Keratinocyte (primary cell): ENCODE measurements around the gene TRAT1. TPM values are rescaled to one million over a fixed set of nuclear protein-coding genes. Genes with fewer than 3 reads are reported as not detected.
"Not testable (repeated sequence)": the region's sequence is repeated elsewhere in the genome, so short reads cannot be mapped to it uniquely, and the experiment has no call there.

Experiments
- DNase-seq: peaks from one replicate; pipeline ENCODE4 v3.0.0-alpha.2; 2011; ENCODE audit warnings: low read depth, missing footprints, low spot score
- FAIRE-seq: peaks from 2 replicates; lab custom pipeline; 2011; peaks lifted over from hg19 to GRCh38; lab: Jason Lieb, UNC
- H2AFZ ChIP-seq: 2 replicates; pipeline ENCODE4 v1.6.0; 2012; ENCODE audit warnings: low read length, control low read depth, inconsistent platforms; ENCODE audit not compliant: control insufficient read depth
- H3K27ac ChIP-seq: 2 replicates; pipeline ENCODE4 v1.5.1; 2011; ENCODE audit warnings: low read length; ENCODE audit not compliant: control insufficient read depth, insufficient read depth
- H3K27me3 ChIP-seq: 3 replicates; pipeline ENCODE4 v1.6.0; 2011; ENCODE audit warnings: low read length; ENCODE audit not compliant: control insufficient read depth, insufficient read depth; ENCODE audit errors: extremely low read depth
- H3K36me3 ChIP-seq, 2 experiments: 2 replicates in 1 of 2; 3 replicates in 1 of 2; pipeline ENCODE4 v1.5.1; 2011; ENCODE audit warnings: low read length in 2 of 2, mild to moderate bottlenecking in 1 of 2; ENCODE audit not compliant: control insufficient read depth in 2 of 2, insufficient read depth in 2 of 2; ENCODE audit errors: extremely low read depth in 1 of 2
- H3K4me1 ChIP-seq: 3 replicates; pipeline ENCODE4 v1.5.1; 2011; ENCODE audit warnings: low read length; ENCODE audit not compliant: control insufficient read depth, insufficient read depth; ENCODE audit errors: extremely low read depth
- H3K4me2 ChIP-seq: 3 replicates; pipeline ENCODE4 v1.6.0; 2011; ENCODE audit warnings: low read depth, low read length; ENCODE audit not compliant: control insufficient read depth, insufficient read depth; ENCODE audit errors: extremely low read depth
- H3K4me3 ChIP-seq, 3 experiments: fragments of 200-600 bp in 1 of 3; sonication (generic) in 1 of 3; 2 replicates in 2 of 3; 3 replicates in 1 of 3; pipeline ENCODE4 v1.5.1; 2011 to 2016; ENCODE audit warnings: low read length in 3 of 3, mild to moderate bottlenecking in 3 of 3, control low read depth in 2 of 3, inconsistent platforms in 1 of 3, low read depth in 1 of 3, mixed read lengths in 1 of 3, mixed run types in 1 of 3, moderate library complexity in 1 of 3; ENCODE audit not compliant: control insufficient read depth in 2 of 3, insufficient read depth in 2 of 3; ENCODE audit errors: extremely low read depth in 1 of 3
- H3K79me2 ChIP-seq: 2 replicates; pipeline ENCODE4 v1.6.0; 2012; ENCODE audit warnings: low read length; ENCODE audit not compliant: control insufficient read depth, insufficient read depth
- H3K9ac ChIP-seq: 3 replicates; pipeline ENCODE4 v1.6.0; 2011; ENCODE audit warnings: low read length; ENCODE audit not compliant: control insufficient read depth, insufficient read depth; ENCODE audit errors: extremely low read depth
- H3K9me1 ChIP-seq: 3 replicates; pipeline ENCODE4 v1.6.0; 2011; ENCODE audit warnings: low read length; ENCODE audit not compliant: control insufficient read depth, insufficient read depth; ENCODE audit errors: extremely low read depth
- H3K9me3 ChIP-seq: 2 replicates; pipeline ENCODE4 v1.5.1; 2012; ENCODE audit warnings: low read depth, low read length; ENCODE audit not compliant: control insufficient read depth
- H4K20me1 ChIP-seq: 3 replicates; pipeline ENCODE4 v1.6.0; 2011; ENCODE audit warnings: low read length; ENCODE audit not compliant: control insufficient read depth, insufficient read depth; ENCODE audit errors: extremely low read depth
- EZH2 ChIP-seq: IDR thresholded peaks from one replicate; pipeline ENCODE4 v1.6.1; 2012; ENCODE audit warnings: inconsistent platforms, mild to moderate bottlenecking, low read length, moderate library complexity
- dilution Hi-C: fragments of 300-500 bp; cut with MboI; formaldehyde crosslinking; loops from one replicate; pipeline ENCODE4 v1.7.0; 2020; ENCODE audit warnings: low sequenced_read_pairs; ENCODE audit not compliant: extremely low pct_ligation_motif_present
- polyA plus RNA-seq, 5 experiments: library from polyadenylated mRNA; depleted of rRNA in 3 of 5; stranded (reverse) in 3 of 5; stranded (forward) in 1 of 5; unstranded in 1 of 5; fragments of >200 nt; gene quantifications; 1 replicate in 1 of 5; 2 replicates in 3 of 5; 3 replicates in 1 of 5; pipeline versions ENCODE4 v1.2.1 to v1.2.3, GENCODE V29; 2011 to 2012; ENCODE audit warnings: missing spikeins in 2 of 5, low read depth in 1 of 5, low replicate concordance in 1 of 5
- TF ChIP-seq, protein P1 (sequence below), 3 experiments: IDR thresholded peaks in 1 of 3; conservative IDR thresholded peaks in 1 of 3; optimal IDR thresholded peaks in 1 of 3; 2 replicates in 2 of 3; 3 replicates in 1 of 3; pipeline versions ENCODE3 to v1.5.1; 2011; ENCODE audit warnings: low read length in 3 of 3, mild to moderate bottlenecking in 3 of 3, moderate library complexity in 2 of 3, control low read depth in 1 of 3, inconsistent platforms in 1 of 3; ENCODE audit not compliant: insufficient read depth in 2 of 3; ENCODE audit errors: extremely low read depth in 1 of 3

TRAT1 gene
- polyA plus RNA-seq, 1 donor (not counting 4 experiments of a cell fraction or from before 2014, with no cell fraction given), result not detected

DNA sequence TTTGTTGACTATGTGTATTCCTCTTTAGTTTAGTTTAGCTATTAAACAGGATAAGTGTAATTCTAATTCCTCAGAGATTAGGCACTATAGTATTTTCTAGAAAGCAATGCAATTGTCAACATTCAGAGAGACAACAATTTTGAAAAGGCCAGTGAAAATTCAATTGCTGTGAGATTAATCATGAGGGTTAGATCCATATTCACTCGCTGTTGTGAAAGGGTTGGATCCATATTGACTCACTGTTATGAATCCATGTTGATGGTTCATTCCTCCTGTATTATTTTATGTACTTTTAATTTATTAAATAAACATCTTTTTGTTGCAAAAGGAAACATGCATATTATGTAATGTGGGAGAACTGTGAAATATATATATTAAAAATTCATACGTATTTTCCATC lies 641 bp downstream of the TRAT1 start:
- Histone ChIP-seq H4K20me1 (no peaks in the 10 kb centered on the region), H3K4me1 (no peaks in the 10 kb centered on the region), H3K9ac (no peak overlapping the region), H3K9me3 (no peaks in the 10 kb centered on the region), H3K36me3 (no peaks in the 10 kb centered on the region), H3K4me3 (no peak overlapping the region), H3K79me2 (no peaks in the 10 kb centered on the region), H3K9me1 (no peaks in the 10 kb centered on the region), H3K27me3 (no peaks in the 10 kb centered on the region), H3K4me2 (no peak overlapping the region), H2AFZ (no peak overlapping the region), H3K27ac (no peak overlapping the region)
- dilution Hi-C loops, result no loop called here
- no peak for DNase-seq
- no peak for FAIRE-seq
- no peak for TF ChIP-seq EZH2
- TF ChIP-seq, protein P1, sequence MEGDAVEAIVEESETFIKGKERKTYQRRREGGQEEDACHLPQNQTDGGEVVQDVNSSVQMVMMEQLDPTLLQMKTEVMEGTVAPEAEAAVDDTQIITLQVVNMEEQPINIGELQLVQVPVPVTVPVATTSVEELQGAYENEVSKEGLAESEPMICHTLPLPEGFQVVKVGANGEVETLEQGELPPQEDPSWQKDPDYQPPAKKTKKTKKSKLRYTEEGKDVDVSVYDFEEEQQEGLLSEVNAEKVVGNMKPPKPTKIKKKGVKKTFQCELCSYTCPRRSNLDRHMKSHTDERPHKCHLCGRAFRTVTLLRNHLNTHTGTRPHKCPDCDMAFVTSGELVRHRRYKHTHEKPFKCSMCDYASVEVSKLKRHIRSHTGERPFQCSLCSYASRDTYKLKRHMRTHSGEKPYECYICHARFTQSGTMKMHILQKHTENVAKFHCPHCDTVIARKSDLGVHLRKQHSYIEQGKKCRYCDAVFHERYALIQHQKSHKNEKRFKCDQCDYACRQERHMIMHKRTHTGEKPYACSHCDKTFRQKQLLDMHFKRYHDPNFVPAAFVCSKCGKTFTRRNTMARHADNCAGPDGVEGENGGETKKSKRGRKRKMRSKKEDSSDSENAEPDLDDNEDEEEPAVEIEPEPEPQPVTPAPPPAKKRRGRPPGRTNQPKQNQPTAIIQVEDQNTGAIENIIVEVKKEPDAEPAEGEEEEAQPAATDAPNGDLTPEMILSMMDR (optimal IDR thresholded peaks at IDR 0.05 in 1 of 3, IDR thresholded peaks at IDR 0.05 in 1 of 3, conservative IDR thresholded peaks at IDR 0.05 in 1 of 3; ENCODE audit: extremely low read depth in 1 of 3, insufficient read depth in 2 of 3, low read length in 3 of 3), result no peak

DNA sequence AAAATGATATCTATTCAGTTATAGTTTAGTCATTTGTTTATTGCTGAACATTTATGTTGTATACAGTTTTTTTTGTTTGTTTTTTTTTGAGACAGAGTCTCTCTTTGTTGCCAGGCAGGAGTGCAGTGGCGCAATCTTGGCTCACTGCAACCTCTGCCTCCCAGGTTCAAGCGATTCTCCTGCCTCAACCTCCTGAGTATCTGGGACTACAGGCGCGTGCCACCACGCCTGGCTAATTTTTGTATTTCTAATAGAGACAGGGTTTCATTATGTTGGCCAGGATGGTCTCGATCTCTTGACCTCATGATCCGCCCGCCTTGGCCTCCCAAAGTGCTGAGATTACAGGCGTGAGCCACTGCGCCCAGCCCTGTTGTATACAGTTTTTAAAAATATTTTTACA lies 1.2 kb downstream of the TRAT1 start:
- H3K4me2 ChIP-seq, H3K4me3 ChIP-seq, H3K9ac ChIP-seq, H2AFZ ChIP-seq, H3K36me3 ChIP-seq, DNase-seq, dilution Hi-C loops, H3K9me3 ChIP-seq, H4K20me1 ChIP-seq, H3K9me1 ChIP-seq, FAIRE-seq, H3K27me3 ChIP-seq, H3K27ac ChIP-seq, H3K79me2 ChIP-seq, H3K4me1 ChIP-seq: not testable (repeated sequence)
